ENCODE data around the gene DBH.

The DBH gene

DNA sequence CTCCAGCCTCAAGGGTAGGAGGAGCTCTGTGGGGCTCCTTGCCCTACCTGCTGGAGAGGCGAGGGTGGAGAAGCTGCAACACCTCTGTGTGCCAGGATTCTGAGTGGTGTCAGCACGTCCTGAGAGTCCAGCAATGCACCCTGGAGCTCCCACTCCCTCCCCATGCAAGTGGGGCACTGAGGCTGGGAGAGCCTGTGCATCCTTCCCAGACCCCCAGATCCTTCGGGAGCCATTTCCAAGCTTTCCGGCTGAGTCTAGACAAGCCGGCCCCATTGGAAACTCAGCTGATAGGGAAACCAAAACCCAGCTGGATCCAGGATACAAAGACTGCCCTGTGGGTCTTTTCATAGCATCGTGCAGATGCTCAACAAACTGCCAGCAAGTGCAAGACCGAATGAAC, 28.8 kb upstream of the DBH start:
- TF ChIP-seq FOXP2 (optimal IDR thresholded peaks at IDR 0.05; ENCODE audit: control extremely low read depth, extremely low read length, insufficient read depth): no peak
- no peak for TF ChIP-seq POLR2AphosphoS5 (IDR thresholded peaks at IDR 0.05; ENCODE audit: borderline replicate concordance, low read depth, low read length)
- TF ChIP-seq EZH2 (IDR thresholded peaks at IDR 0.05): no peak
- no peak overlapping the region for H3K4me3 ChIP-seq

DNA sequence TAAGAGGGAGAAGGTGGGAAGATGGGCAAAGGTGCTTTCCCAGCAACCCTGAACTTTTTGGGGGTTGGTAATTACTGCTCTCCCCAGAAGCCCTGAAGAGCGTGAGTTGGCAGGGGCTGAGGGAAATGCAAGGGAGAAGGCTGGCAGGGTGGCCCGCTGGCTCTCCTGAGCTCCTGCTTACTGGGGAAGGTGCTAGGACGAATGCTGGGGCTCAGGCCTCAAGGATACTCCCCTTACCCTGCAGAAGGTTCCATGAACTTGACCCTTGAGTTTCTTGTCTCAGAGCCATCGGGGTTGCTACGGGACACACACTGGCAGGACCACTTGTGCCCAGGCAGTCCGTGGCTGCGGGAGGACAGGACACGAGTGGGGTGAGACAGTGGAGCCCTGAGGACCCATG, 28.2 kb upstream of the DBH start:
- Histone ChIP-seq H3K9me3 (ENCODE audit: low read depth, low read length) (no peaks in the 10 kb centered on the region), H3K4me3 (no peak overlapping the region), H3K27ac (no peak overlapping the region), H3K36me3 (ENCODE audit: insufficient read depth, low read length) (no peaks in the 10 kb centered on the region), H3K9ac (ENCODE audit: insufficient read length) (no peak overlapping the region)
- no peak for DNase-seq (ENCODE audit: low read depth, low spot score)
- TF ChIP-seq EZH2 (IDR thresholded peaks at IDR 0.05) (no peak), POLR2AphosphoS5 (IDR thresholded peaks at IDR 0.05; ENCODE audit: borderline replicate concordance, low read depth, low read length) (no peak), FOXP2 (optimal IDR thresholded peaks at IDR 0.05; ENCODE audit: control extremely low read depth, extremely low read length, insufficient read depth) (no peak)

More for the DNA sequence above, 28.8 kb upstream of the DBH start:
- DNase-seq (ENCODE audit: low read depth, low spot score): no peak
- H3K9ac ChIP-seq (ENCODE audit: insufficient read length): no peak overlapping the region
- no peak overlapping the region for H3K27ac ChIP-seq
- H3K9me3 ChIP-seq (ENCODE audit: low read depth, low read length): no peaks in the 10 kb centered on the region
- no peaks in the 10 kb centered on the region for H3K36me3 ChIP-seq (ENCODE audit: insufficient read depth, low read length)

GRCh38 chr9:133608382-133608781, 27.8 kb upstream of the DBH start:
- no peak overlapping the region for H3K4me3 ChIP-seq
- DNase-seq (ENCODE audit: low read depth, low spot score): no peak
- H3K27ac ChIP-seq: no peak overlapping the region
- TF ChIP-seq FOXP2 (optimal IDR thresholded peaks at IDR 0.05; ENCODE audit: control extremely low read depth, extremely low read length, insufficient read depth) (no peak), EZH2 (IDR thresholded peaks at IDR 0.05) (no peak), POLR2AphosphoS5 (IDR thresholded peaks at IDR 0.05; ENCODE audit: borderline replicate concordance, low read depth, low read length) (no peak)
- H3K9ac ChIP-seq (ENCODE audit: insufficient read length): no peak overlapping the region
- H3K9me3 ChIP-seq (ENCODE audit: low read depth, low read length): no peaks in the 10 kb centered on the region
- no peaks in the 10 kb centered on the region for H3K36me3 ChIP-seq (ENCODE audit: insufficient read depth, low read length)

- DNase-seq (ENCODE audit: low read depth, low spot score): no peak
- no peaks in the 10 kb centered on the region for H3K36me3 ChIP-seq (ENCODE audit: insufficient read depth, low read length)
- TF ChIP-seq EZH2 (IDR thresholded peaks at IDR 0.05): no peak
- no peak for TF ChIP-seq POLR2AphosphoS5 (IDR thresholded peaks at IDR 0.05; ENCODE audit: borderline replicate concordance, low read depth, low read length)
- TF ChIP-seq FOXP2 (optimal IDR thresholded peaks at IDR 0.05; ENCODE audit: control extremely low read depth, extremely low read length, insufficient read depth): no peak
- no peaks in the 10 kb centered on the region for H3K9me3 ChIP-seq (ENCODE audit: low read depth, low read length)
- H3K4me3 ChIP-seq: no peak overlapping the region
- no peak overlapping the region for H3K9ac ChIP-seq (ENCODE audit: insufficient read length)
- H3K27ac ChIP-seq: no peak overlapping the region
Measured at GRCh38 chr9:133608889-133609288, 27.3 kb upstream of the DBH start.

DNA sequence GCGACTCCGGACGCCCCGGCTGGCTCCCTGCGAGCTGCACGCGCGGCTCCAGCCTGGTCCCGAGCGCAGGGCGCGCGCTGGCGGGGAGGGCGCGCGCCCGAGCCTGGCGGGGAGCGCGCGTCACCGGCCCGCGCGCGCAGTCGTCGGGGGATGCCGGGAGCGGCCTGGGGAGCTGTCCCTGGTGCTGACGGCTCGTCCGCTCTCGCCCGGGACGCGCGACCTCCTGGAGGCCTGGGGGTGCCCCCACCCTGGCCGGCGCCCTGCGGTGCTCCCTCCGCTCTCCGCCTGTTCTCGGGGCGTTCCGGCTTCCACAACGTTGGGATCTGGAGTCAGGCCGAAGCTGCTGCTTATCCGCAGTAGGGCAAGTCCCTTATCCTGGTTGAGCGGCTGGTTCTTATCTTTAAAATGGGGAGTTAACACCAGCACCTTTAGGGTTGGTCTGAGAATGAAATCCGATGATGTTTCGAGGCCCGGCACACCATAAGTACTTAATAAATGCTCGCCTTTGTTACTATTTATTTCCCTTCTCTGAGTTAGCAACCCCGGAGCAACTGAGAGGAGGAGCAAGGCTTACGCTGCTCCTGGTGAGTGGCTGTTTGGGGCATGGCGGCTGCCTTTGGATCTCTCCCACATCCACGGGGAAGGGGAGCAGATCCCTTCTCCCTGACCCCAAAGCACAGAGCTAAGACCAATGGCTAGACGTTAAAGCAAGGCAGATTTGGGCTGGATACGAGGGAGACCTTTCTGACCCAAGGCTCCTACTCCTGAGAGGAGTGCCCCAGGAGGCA, 26.7 kb upstream of the DBH start, which contains the start of gene FAM163B:
FAM163B (minus strand) TSS at position 79 of the 788 bp plus-strand sequence. CDS start 29,166 bp downstream, outside the sequence.
- no peaks in the 10 kb centered on the region for H3K9me3 ChIP-seq (ENCODE audit: low read depth, low read length)
- H3K27ac ChIP-seq: no peak within 1 kb of the TSS
- H3K9ac ChIP-seq (ENCODE audit: insufficient read length): no peak within 1 kb of the TSS
- DNase-seq (ENCODE audit: low read depth, low spot score): no peak
- TF ChIP-seq FOXP2 (optimal IDR thresholded peaks at IDR 0.05; ENCODE audit: control extremely low read depth, extremely low read length, insufficient read depth) (no peak), EZH2 (IDR thresholded peaks at IDR 0.05) (no peak), POLR2AphosphoS5 (IDR thresholded peaks at IDR 0.05; ENCODE audit: borderline replicate concordance, low read depth, low read length) (no peak)
- no peaks in the 10 kb centered on the region for H3K36me3 ChIP-seq (ENCODE audit: insufficient read depth, low read length)
- no peak within 1 kb of the TSS for H3K4me3 ChIP-seq

DNA sequence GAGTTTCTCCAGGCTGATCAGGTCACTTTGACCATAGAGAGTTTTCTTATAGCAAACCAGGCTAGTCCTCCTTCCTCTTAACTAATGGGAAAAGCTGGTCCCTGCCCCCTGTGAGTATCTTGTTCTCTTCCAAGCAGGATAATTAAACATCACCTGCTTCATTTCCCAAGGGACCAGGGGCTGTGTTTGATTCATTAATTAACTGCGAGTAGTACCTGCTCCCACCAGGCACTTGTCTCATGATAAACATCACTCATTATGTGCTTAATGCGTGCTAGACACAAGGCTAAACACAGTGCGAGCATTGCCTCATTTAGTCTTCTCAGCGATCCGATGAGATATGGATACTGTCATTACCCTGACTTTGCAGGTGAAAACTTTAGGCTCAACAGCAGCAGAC, 25.3 kb upstream of the DBH start:
- Histone ChIP-seq H3K4me3 (no peak overlapping the region), H3K27ac (no peak overlapping the region), H3K9ac (ENCODE audit: insufficient read length) (no peak overlapping the region), H3K36me3 (ENCODE audit: insufficient read depth, low read length) (no peaks in the 10 kb centered on the region), H3K9me3 (ENCODE audit: low read depth, low read length) (no peaks in the 10 kb centered on the region)
- no peak for DNase-seq (ENCODE audit: low read depth, low spot score)
- TF ChIP-seq FOXP2 (optimal IDR thresholded peaks at IDR 0.05; ENCODE audit: control extremely low read depth, extremely low read length, insufficient read depth) (no peak), POLR2AphosphoS5 (IDR thresholded peaks at IDR 0.05; ENCODE audit: borderline replicate concordance, low read depth, low read length) (no peak), EZH2 (IDR thresholded peaks at IDR 0.05) (no peak)

DNA sequence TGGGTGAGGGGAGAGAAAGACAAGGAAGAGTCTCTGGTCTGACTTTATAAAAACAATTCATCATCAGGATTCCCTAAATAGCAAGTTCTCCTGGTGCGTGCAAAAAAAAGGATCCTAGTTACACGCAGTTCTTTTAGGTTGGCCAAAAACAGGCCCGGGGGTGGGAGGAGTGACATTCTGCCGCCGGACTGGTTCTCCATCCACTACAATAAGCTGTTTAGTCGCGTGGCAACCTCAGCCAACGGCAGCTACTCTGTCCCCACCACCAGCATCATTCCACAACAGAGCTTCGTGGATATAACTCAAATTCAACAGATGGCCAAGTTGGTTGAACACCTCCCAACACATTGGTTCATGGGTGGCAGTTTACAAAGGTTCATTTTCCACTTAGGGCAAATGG, 24.1 kb upstream of the DBH start:
- Histone ChIP-seq H3K9me3 (ENCODE audit: low read depth, low read length) (no peaks in the 10 kb centered on the region), H3K27ac (no peak overlapping the region), H3K36me3 (ENCODE audit: insufficient read depth, low read length) (no peaks in the 10 kb centered on the region), H3K4me3 (no peak overlapping the region), H3K9ac (ENCODE audit: insufficient read length) (no peak overlapping the region)
- no peak for TF ChIP-seq POLR2AphosphoS5 (IDR thresholded peaks at IDR 0.05; ENCODE audit: borderline replicate concordance, low read depth, low read length)
- no peak for TF ChIP-seq FOXP2 (optimal IDR thresholded peaks at IDR 0.05; ENCODE audit: control extremely low read depth, extremely low read length, insufficient read depth)
- no peak for TF ChIP-seq EZH2 (IDR thresholded peaks at IDR 0.05)
- no peak for DNase-seq (ENCODE audit: low read depth, low spot score)

- H3K9me3 ChIP-seq (ENCODE audit: low read depth, low read length): no peaks in the 10 kb centered on the region
Measured at GRCh38 chr9:133612816-133613215, 23.3 kb upstream of the DBH start.

More at GRCh38 chr9:133612816-133613215, 23.3 kb upstream of the DBH start:
- Histone ChIP-seq H3K27ac (no peak overlapping the region), H3K36me3 (ENCODE audit: insufficient read depth, low read length) (no peaks in the 10 kb centered on the region), H3K4me3 (no peak overlapping the region), H3K9ac (ENCODE audit: insufficient read length) (no peak overlapping the region)
- DNase-seq (ENCODE audit: low read depth, low spot score): no peak
- TF ChIP-seq FOXP2 (optimal IDR thresholded peaks at IDR 0.05; ENCODE audit: control extremely low read depth, extremely low read length, insufficient read depth): no peak
- no peak for TF ChIP-seq POLR2AphosphoS5 (IDR thresholded peaks at IDR 0.05; ENCODE audit: borderline replicate concordance, low read depth, low read length)

All from SK-N-MC (cell line).